ENCODE results near the gene PHKA2.

DNA sequence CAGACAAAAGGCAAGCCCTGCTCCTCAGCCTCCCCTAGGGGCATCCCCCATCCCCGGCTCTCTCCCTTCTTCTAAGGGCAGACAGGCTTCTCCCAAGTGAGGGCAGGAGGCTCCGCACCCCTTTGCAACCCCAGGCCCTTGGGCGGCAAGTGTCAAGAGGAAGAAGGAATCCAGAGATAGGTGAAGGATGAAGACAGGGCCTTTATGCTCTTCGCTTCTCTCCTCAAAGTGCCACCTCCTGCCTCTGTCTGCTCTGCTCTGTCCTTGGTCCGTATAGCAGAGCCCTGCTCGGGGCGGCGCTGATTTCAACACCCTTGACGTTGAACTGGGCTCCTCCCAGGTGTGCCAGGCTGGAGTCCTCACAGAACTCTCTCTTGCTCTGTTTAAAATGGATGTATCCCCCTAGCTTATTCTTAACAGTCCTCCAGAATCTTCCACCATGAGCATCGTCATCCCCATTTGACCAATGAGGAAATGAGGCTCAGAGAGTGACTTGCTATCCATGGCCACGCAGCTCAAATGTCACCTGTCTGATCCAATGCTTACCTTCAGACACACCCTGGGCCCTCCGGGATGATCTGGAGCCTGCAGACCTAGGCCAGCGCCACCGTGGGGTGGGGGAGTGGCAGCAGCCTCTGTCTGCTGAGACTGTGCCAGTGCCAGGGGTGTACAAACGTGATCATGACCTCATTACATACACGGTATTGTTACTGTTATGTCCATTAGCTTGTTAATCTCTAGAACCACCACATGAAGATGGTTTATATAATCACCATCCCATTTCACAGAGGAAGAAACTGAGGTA lies 99.8 kb downstream of the PHKA2 start:
- TF ChIP-seq, protein P1, sequence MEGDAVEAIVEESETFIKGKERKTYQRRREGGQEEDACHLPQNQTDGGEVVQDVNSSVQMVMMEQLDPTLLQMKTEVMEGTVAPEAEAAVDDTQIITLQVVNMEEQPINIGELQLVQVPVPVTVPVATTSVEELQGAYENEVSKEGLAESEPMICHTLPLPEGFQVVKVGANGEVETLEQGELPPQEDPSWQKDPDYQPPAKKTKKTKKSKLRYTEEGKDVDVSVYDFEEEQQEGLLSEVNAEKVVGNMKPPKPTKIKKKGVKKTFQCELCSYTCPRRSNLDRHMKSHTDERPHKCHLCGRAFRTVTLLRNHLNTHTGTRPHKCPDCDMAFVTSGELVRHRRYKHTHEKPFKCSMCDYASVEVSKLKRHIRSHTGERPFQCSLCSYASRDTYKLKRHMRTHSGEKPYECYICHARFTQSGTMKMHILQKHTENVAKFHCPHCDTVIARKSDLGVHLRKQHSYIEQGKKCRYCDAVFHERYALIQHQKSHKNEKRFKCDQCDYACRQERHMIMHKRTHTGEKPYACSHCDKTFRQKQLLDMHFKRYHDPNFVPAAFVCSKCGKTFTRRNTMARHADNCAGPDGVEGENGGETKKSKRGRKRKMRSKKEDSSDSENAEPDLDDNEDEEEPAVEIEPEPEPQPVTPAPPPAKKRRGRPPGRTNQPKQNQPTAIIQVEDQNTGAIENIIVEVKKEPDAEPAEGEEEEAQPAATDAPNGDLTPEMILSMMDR (IDR thresholded peaks at IDR 0.05): no peak
- no peak for TF ChIP-seq ZFX (IDR thresholded peaks at IDR 0.05; ENCODE audit: borderline replicate concordance)
